DOHH2 (cell line): ENCODE data around the gene RALGPS2.

Experiments used
- H3F3A ChIP-seq: fragments of 200-600 bp; sonication (generic), shearing (Covaris generic); 2 replicates; pipeline ENCODE4 v1.6.0; 2016; ENCODE audit warnings: antibody characterized with exemption, mild to moderate bottlenecking; ENCODE audit not compliant: control insufficient read depth, insufficient read depth
- H3K27ac ChIP-seq: fragments of 200-600 bp; sonication (generic); 2 replicates; pipeline ENCODE4 v1.5.1; 2014; ENCODE audit warnings: low read depth, mild to moderate bottlenecking, low read length, moderate library complexity
- H3K27me3 ChIP-seq: fragments of 200-600 bp; sonication (generic); 2 replicates; pipeline ENCODE4 v1.6.1; 2014; ENCODE audit warnings: mild to moderate bottlenecking, low read length, mixed read lengths; ENCODE audit not compliant: control insufficient read depth
- H3K36me3 ChIP-seq: fragments of 200-600 bp; sonication (generic); 2 replicates; pipeline ENCODE4 v1.6.1; 2014; ENCODE audit warnings: mild to moderate bottlenecking, low read length, moderate library complexity, mixed read lengths; ENCODE audit not compliant: control insufficient read depth
- H3K4me1 ChIP-seq: fragments of 200-600 bp; sonication (generic); 2 replicates; pipeline ENCODE4 v1.6.1; 2014; ENCODE audit warnings: mild to moderate bottlenecking, low read length, mixed read lengths; ENCODE audit not compliant: control insufficient read depth
- H3K4me2 ChIP-seq: fragments of 200-600 bp; sonication (generic); 2 replicates; pipeline ENCODE4 v1.6.0; 2014; ENCODE audit warnings: mild to moderate bottlenecking, low read length, moderate library complexity
- H3K4me3 ChIP-seq: fragments of 200-600 bp; sonication (generic); 2 replicates; pipeline ENCODE4 v1.5.1; 2014; ENCODE audit warnings: mild to moderate bottlenecking, low read length, mixed read lengths
- H3K79me2 ChIP-seq: fragments of 200-600 bp; sonication (generic); 2 replicates; pipeline ENCODE4 v1.6.1; 2014; ENCODE audit warnings: mild to moderate bottlenecking, low read length, mixed read lengths; ENCODE audit not compliant: control insufficient read depth
- H3K9me2 ChIP-seq: fragments of 200-600 bp; sonication (generic); replicated peaks from 2 replicates; pipeline ENCODE4 v1.6.1; 2014; ENCODE audit warnings: mild to moderate bottlenecking, low read length, mixed read lengths; ENCODE audit not compliant: control insufficient read depth
- H3K9me3 ChIP-seq: fragments of 200-600 bp; sonication (generic); 2 replicates; pipeline ENCODE4 v1.6.1; 2014; ENCODE audit warnings: antibody characterized with exemption, low read length, mixed read lengths; ENCODE audit not compliant: control insufficient read depth, insufficient read depth
- H4K20me1 ChIP-seq: fragments of 200-600 bp; sonication (generic); 2 replicates; pipeline ENCODE4 v1.6.0; 2014; ENCODE audit warnings: low read depth, mild to moderate bottlenecking, antibody characterized with exemption, low read length, moderate library complexity; ENCODE audit not compliant: control insufficient read depth, insufficient read depth
- CTCF ChIP-seq: fragments of 200-600 bp; sonication (generic); IDR thresholded peaks from one replicate; pipeline ENCODE4 v1.5.1; 2014; ENCODE audit warnings: antibody characterized with exemption, mild to moderate bottlenecking, low read depth, low read length; ENCODE audit not compliant: poor library complexity, severe bottlenecking
- EZH2phosphoT487 ChIP-seq: fragments of 200-600 bp; sonication (generic); IDR thresholded peaks from 2 replicates; pipeline ENCODE4 v1.6.1; 2017; ENCODE audit warnings: borderline replicate concordance, mild to moderate bottlenecking, antibody characterized with exemption, low read length, moderate library complexity, mixed read lengths

RALGPS2 gene

DNA sequence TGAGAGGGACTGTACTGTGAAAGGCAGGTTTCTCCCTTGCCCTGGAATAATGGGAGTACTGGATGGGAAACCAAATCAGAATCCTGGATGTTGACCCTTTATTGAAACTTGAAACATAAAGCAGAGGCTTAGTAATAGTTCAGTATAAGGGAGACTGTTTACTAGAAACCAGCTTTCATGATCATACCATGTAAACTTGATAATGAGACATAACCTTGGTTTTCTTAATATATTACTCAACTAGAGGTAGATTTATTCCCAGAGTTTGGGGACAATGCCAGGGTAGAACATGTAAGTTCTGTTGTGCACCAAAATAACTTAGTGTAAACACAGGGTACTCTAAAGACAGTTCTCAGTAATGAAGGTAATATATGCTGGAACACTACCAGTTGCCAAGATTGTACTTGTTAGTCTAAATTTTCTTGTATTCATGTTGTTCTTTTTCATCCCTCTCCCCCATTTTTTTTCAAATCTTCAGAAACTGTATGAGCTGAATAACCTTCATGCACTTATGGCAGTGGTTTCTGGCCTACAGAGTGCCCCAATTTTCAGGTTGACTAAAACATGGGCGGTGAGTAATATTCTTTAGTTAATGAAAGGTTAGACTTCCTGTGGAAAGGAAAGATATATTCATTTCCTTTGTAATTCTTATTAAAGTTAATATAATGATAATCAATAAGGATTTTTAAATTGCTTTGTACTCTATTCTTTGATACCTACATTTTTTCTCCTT is 96.3 kb downstream of the RALGPS2 start:
- no peak overlapping the region for H3K4me3 ChIP-seq

GRCh38 chr1:178825167-178825566 is 100.1 kb downstream of the RALGPS2 start:
- no peaks in the 10 kb centered on the region for H3K27me3 ChIP-seq
- H4K20me1 ChIP-seq, result no peaks in the 10 kb centered on the region
- H3K27ac ChIP-seq, result no peak overlapping the region
- no peaks in the 10 kb centered on the region for H3K79me2 ChIP-seq
- H3K9me3 ChIP-seq, result no peaks in the 10 kb centered on the region
- H3K4me1 ChIP-seq, result no peaks in the 10 kb centered on the region
- no peak overlapping the region for H3K4me3 ChIP-seq
- H3K4me2 ChIP-seq, result no peak overlapping the region
- TF ChIP-seq EZH2phosphoT487 (no peak), CTCF (no peak)
- peaks cover 74% of the 10 kb centered on the region for H3K36me3 ChIP-seq
- no peaks in the 10 kb centered on the region for H3K9me2 ChIP-seq
- 0 out of 2 replicates have a peak, but pooled peaks cover 2% of the 10 kb centered on the region for H3F3A ChIP-seq

More for the DNA sequence above, 96.3 kb downstream of the RALGPS2 start:
- no peaks in the 10 kb centered on the region for H3K27me3 ChIP-seq
- no peaks in the 10 kb centered on the region for H3K4me1 ChIP-seq
- peaks cover 74% of the 10 kb centered on the region for H3K36me3 ChIP-seq
- H3K9me3 ChIP-seq, result no peaks in the 10 kb centered on the region
- H3K4me2 ChIP-seq, result no peak overlapping the region
- 0 out of 2 replicates have a peak, but pooled peaks cover 4% of the 10 kb centered on the region for H3K79me2 ChIP-seq
- no peaks in the 10 kb centered on the region for H3K9me2 ChIP-seq
- no peaks in the 10 kb centered on the region for H4K20me1 ChIP-seq
- no peak overlapping the region for H3K27ac ChIP-seq
- 0 out of 2 replicates have a peak, but pooled peaks cover 2% of the 10 kb centered on the region for H3F3A ChIP-seq
- TF ChIP-seq EZH2phosphoT487 (no peak), CTCF (no peak)

DNA sequence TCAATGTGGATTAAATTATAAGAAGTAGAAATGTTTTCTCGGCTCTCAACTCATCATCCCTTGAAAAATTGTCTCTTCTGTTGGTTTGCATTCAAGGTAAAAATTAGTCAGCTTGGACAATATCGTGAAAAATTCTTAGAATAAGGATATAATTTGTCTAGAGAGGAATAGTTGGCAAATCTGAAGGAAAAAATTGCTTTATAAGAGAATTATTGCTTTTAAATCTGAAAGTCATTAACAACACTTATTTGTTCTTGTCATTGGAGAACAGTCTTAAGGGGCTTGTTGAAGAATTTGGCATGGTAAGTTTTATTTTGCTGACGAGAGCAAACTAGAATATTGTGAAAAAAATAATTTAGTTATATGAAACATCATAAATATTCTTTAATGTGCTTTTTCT is 119.4 kb downstream of the RALGPS2 start:
- Histone ChIP-seq H3K36me3 (peaks cover 29% of the 10 kb centered on the region), H3K79me2 (no peaks in the 10 kb centered on the region)

More for the DNA sequence above, 119.4 kb downstream of the RALGPS2 start:
- 0 out of 2 replicates have a peak, but pooled peaks cover 4% of the 10 kb centered on the region for H3F3A ChIP-seq
- H3K4me1 ChIP-seq, result no peaks in the 10 kb centered on the region
- H3K27me3 ChIP-seq, result no peaks in the 10 kb centered on the region
- H3K4me2 ChIP-seq, result no peak overlapping the region
- TF ChIP-seq CTCF, result no peak
- no peak for TF ChIP-seq EZH2phosphoT487
- H3K4me3 ChIP-seq, result no peak overlapping the region
- H4K20me1 ChIP-seq, result peaks cover 2% of the 10 kb centered on the region; the same call in 1 of the 2 replicates
- no peaks in the 10 kb centered on the region for H3K9me3 ChIP-seq
- no peak overlapping the region for H3K27ac ChIP-seq
- H3K9me2 ChIP-seq, result no peaks in the 10 kb centered on the region
